GM18861 (cell line): ENCODE measurements around the gene EBI3.
"Not testable (repeated sequence)": the region's sequence is repeated elsewhere in the genome, so short reads cannot be mapped to it uniquely, and the experiment has no call there.

Source experiments
- ATAC-seq: cut with Tn5 transposase; IDR thresholded peaks from one replicate; pipeline ENCODE4 v1.9.1; 2021; ENCODE audit not compliant: unreplicated experiment

EBI3 gene

DNA sequence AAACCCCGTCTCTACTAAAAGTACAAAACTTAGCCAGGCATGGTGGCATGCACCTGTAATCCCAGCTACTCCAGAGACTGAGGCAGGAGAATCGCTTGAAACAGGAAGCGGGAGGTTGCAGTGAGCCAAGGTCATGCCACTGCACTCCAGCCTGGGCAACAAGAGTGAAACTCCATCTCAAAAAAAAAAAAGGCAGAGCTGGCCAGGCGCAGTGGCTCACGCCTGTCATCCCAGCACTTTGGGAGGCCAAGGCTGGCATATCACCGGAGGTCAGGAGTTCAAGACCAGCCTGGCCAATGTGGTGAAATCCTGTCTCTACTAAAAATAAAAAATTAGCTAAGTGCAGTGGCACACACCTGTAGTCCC is 45.0 kb downstream of the EBI3 start:
- ATAC-seq, result not testable (repeated sequence)

DNA sequence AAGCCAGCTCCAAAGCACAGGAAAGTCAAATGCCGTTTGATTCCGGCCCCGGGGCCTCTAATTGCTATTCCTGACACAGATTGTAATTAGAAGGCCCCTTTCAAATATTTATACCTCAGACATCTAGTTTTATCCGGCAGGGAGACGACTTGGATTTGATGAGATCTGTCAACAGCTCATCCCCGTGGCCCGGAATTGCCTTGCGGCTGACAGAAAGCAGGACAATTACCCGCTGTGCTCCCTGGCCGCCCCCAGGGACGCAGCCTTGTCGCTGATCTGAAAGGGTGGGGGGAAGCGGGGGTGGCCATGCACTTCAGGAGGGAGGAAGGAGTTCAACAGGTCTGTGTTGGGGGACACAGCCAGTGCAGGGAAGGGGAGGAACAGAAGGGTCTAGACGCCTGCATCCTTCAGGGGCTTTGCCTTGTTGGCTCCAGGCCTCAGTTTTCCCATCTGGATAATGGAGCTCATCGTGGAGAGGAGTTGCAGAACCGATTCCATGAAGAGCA is 47.9 kb downstream of the EBI3 start:
- no peak for ATAC-seq

DNA sequence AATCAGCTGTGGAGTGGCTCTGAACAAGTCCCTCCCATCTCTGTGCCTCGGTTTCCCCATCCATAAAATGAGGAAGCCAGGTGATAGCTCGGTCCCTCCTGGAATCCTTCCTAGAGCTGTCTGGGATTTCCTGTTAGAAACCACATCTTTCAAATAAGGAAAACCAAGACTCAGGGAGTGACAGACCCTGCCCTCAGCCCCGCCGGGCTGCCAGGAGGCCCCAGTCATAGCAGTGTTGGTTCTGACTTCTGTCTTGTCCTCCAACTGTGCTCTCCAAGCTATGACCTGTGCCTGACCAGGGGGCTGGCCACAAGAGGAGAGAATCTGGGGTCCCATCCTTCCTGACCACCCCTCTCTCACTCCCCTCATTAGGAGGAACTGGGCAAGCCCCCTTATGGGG is 48.7 kb downstream of the EBI3 start:
- no peak for ATAC-seq

DNA sequence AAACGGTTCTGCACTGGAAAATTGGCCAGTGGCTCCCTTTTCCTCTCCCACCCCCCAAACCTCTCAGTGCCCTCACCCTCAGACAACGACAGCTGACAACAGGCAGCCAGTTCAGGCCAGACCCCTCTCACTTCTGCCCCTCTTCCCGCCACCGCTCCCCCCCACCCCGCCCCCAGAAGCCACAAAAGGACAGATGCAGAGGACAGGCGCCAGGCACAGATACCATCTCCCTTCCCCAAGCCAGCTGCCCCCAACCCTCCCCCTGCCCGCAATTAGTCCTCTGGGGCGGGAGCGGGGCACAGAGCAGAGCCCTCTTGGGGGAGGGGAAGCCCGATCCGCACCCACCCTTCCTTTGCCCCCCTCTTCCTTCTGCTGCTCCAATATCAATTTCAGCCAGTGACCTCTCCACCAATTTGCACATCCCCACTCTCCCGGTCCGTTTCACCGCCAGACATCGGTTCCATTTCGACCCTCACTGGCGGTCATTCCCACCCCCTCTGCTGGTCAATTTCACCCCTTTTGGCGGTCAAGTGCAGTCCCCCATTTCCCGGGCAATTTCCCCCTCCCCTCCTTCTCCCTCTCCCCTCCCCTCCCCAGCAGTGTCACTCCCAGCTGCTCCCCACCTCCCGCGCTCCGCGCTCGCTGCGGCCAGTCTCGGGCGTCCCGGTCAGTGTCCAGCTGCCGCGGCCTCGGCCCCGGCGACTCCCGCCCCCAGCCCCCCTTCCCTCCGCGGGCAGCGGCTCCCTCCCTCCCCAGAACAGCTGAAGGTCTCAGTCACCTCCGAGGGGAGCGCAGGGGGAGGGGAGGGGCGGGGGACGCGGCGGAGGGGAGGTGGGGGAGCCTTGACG is 49.3 kb downstream of the EBI3 start, which contains the start of gene SHD:
TSS of gene SHD (plus strand) at position 848 of the 848 bp plus-strand sequence. CDS start 798 bp downstream, outside the sequence.
- no peak for ATAC-seq

- no peak for ATAC-seq
Observed at GRCh38 chr19:4279267-4279529, 49.9 kb downstream of the EBI3 start.

DNA sequence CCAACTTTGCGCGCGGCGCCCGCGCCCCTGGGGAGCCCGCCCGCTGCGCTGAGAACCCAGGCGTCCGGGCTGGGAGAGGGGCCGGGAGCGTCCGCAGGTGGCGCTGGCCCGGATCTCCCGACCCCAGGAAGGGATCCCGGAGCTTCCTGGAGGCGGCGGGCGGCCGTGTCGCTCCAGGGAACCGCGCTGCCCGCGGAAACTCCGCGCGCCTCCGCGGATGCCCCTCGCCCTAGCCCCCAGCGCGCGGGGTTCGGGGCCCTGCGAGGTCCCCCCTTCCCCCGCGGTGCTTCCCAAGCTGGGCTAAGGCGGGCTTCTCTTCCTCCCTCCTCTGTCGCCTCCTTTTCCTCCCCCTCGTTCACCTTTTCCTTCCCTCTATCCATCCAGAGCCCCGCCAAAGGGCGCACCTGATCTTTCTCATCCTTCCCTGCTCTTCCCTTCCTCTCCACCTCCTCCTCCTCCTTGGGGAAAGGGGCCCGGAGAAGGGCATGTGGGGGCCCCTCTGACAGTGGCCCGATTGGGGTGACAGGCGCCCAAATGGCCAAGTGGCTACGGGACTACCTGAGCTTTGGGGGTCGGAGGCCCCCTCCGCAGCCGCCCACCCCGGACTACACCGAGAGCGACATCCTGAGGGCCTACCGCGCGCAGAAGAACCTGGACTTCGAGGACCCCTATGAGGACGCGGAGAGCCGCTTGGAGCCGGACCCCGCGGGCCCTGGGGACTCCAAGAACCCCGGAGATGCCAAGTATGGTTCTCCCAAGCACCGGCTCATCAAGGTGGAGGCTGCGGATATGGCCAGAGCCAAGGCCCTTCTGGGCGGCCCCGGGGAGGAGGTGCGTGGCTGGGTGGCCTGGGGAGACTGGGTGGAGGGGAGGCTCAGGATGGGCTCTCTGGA is 50.5 kb downstream of the EBI3 start:
- no peak for ATAC-seq

DNA sequence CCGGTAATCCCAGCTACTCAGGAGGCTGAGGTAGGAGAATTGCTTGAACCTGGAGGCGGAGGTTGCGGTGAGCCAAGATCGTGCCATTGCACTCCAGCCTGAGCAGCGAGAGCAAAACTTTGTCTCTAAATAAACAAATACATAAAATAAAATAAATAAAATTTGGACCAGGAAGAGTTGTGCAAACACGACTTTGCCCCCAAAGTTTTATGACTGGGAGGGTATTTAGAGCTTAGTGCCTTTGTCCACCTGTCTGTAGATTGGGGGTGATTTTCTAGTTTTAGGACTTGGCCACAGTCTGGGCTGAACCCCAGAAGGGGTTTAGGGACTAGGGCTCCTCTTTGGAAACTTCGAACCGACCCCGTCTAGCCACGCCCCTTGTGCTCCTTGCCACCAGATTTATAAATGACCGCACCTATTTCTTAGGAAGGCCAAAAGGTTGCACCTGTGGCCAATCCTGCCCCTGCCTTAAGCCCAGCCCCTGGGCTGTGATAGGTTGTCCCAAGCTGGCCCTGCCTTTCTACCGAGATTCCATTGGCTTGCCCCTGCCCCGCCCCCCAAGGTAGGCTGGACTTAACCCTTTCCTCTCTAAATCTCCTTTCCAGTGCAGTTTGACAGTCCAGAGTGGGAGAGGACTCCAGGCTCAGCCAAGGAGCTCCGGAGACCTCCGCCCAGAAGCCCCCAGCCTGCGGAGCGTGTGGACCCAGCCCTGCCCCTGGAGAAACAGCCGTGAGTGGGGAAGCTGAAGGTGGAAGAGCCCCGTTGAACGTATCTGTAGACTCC is 55.0 kb downstream of the EBI3 start:
- ATAC-seq, result no peak

- no peak for ATAC-seq
Observed at GRCh38 chr19:4284974-4285373, 55.7 kb downstream of the EBI3 start.

DNA sequence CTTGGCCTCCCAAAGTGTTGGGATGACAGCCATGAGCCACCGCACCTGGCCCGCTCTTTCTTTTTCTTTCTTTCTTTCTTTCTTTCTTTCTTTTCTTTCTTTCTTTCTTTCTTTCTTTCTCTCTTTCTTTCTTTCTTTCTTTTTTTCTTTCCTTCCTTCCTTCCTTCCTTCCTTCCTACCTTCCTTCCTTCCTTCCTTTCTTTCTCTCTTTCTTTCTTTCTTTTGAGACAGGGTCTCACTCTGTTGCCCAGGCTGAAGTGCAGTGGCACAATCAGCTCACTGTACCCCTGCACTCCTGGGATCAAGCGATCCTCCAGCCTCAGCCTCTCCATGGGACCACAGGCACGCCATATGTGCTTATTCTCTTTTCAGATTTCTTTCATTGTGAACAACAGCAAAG is 56.8 kb downstream of the EBI3 start:
- ATAC-seq, result not testable (repeated sequence)
